Umbilical cord (tissue), 2 donors: ENCODE results near the gene MMP14. TPM values are rescaled to one million over a fixed set of nuclear protein-coding genes. Genes with fewer than 3 reads are reported as not detected.
A peak's percentile ranks its signal among the peaks of the same experiment; 100 is the strongest.

Experiments
- DNase-seq: peaks from one replicate; pipeline ENCODE4 v3.0.0-alpha.2; 2015; ENCODE audit warnings: low spot score
- total RNA-seq: library from RNA; depleted of rRNA; stranded (reverse); fragments of >200 nt; gene quantifications from one replicate; pipeline ENCODE4 v1.2.3, GENCODE V29; 2014; ENCODE audit warnings: low replicate concordance; ENCODE audit not compliant: insufficient read depth

The MMP14 gene
- total RNA-seq, 1 donor from 2014 or later: 103 TPM

DNA sequence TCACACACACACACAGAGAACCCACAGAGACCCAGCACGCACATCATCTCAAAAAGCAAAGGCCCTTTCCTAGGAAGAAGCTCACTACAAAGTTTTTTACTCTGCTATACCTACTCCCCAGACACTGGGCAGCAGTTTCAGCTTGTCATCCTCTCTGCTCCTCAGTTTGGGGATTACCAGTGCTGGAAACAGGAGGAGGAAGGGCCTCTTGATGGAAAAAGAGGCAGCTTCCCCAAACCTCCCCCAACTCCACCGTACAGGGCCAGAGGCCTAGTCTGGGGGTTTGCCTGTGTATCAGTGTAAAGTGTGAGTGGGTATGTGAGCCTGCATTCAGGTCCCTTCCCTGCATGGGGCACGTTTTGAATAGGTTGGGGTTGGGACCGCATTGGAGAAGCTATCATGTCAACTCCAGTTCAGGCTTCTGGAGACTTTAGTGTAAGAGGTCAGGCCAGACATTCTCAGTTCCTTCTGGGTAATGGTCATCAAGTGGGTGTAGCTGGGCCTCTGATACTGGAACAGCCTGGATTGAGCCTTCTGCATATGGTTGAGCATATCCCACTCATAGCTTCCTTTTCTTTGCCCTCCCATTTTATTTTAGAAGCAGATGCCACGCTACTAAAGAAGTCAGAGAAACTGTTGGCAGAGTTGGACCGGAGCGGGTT lies 47.8 kb downstream of the MMP14 start:
- peak; percentile 62 for DNase-seq

DNA sequence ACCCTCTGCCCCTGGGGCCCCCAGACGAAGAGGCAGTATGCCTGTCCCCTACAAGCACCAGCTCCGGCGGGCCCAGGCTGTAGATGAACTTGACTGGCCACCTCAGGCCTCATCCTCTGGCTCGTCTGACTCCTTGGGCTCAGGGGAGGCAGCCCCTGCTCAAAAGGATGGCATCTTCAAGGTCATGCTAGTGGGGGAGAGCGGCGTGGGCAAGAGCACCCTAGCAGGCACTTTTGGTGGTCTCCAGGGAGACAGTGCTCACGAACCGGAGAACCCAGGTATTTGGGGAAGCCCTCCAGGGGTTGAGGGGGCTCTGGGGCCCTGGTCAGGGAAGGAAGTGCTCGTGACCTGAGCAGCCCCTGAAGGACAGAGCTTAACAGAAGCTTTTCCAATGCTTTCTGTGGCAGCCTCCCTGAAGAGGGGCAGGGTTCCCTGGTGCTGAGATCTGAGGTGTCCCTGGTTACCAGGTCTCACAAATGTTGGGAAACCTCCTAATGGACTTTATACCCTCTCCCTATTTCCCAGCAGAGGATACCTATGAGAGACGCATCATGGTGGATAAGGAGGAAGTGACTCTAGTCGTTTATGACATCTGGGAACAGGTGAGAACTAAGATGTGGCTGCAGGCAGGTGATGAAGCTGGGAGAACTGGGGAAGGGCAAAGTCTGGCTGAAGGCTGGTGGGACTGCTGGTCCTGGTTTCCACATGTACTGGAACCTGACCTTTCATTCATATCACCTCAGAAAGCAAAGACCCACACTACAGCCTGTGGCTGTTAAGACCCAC lies 48.5 kb downstream of the MMP14 start:
- no peak for DNase-seq

DNA sequence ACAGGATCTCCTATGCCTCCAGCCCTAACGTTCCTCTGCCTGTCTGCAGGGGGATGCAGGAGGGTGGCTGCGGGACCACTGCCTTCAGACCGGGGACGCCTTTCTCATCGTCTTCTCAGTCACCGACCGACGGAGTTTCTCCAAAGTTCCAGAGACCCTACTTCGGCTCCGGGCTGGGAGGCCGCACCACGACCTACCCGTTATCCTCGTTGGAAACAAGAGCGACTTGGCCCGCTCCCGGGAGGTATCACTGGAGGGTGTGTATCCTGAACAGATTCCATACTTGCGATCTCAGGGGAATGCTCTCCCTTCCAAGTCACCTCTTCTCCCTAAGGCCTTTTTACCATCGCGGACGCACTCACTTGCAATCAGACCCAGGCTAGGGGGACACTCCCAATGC lies 49.6 kb downstream of the MMP14 start:
- DNase-seq: no peak

DNA sequence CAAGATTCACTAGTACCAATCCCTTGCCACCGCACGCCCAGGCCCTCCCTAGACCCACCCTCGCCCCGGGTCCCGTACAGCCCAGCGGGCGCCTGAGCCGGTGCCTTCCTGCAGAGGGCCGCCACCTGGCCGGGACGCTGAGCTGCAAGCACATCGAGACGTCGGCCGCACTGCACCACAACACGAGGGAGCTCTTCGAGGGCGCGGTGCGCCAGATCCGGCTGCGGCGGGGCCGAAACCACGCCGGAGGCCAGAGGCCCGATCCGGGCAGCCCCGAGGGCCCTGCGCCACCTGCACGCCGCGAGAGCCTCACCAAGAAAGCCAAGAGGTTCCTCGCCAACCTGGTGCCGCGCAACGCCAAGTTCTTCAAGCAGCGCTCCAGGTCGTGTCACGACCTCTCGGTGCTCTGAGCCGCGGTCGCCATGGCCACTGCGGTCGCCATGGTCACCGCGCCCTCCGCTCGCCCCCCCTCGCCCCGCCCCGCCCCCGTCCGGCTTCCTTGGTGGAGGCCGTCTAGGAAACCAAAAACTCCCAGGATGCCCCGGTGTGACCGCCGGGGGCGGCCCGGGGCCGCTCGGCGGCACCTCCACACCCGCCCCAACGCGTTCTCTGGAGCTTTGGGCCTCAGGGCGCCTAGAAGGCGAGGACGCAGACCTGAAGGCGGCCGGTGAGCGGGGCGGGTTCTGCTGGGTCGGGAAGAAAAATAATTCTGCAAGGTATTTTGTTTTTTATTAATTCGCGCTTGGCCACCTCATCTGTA lies 50.3 kb downstream of the MMP14 start:
- peak; percentile 72 for DNase-seq

DNA sequence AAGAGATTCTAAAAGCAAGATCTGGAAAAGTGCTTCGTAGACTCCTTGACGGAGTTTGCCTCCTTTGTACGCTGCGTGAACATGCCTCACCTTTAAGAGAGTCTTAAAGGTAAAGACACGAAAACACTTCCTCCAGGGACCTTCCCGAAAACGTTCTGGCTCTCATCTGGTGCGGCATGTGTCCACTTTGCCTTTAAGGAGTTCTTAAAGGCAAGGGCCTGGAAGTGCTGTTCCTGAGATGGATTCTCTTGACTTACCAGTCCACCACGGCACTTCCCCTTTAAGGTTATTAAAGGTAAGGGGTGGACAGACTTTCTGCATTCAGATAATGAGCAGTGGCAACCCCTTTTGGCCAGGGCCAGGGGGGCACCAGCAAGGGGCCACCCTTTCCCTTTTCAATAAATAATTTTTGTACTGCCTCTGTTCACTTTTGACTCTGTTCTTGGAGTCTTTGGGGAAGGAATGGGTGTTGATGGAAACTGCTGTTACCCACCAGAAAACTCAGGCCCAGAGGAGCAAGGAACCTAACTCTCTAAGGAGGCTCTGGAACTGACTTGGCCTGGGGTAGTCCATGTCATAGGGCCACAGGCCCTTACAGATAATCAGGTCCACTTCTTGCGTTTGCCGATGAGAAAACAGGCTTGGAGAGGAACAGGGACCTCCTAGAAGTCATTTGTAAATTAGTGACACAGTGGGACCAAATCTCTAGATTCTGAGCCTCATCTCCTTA lies 51.0 kb downstream of the MMP14 start:
- DNase-seq: peak; percentile 90

DNA sequence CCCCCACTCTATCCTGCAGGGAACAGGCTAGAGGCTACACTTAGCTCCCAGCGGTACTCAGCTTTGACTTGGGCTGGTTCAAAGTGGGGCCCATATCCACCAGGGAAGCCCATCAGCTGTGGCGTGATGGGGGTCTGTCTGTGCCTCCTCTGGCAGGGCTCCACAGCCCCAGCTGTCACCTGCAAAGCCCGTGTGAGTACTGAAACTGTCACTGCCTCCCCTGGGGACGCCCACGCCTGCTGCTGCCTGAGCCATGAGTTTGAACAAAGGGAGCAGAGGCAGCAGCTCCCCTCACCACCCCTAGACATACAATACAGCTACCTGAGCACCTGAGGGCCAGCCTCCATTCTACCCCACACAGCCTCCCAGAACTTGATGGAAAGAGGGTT lies 51.6 kb downstream of the MMP14 start:
- DNase-seq: no peak

DNA sequence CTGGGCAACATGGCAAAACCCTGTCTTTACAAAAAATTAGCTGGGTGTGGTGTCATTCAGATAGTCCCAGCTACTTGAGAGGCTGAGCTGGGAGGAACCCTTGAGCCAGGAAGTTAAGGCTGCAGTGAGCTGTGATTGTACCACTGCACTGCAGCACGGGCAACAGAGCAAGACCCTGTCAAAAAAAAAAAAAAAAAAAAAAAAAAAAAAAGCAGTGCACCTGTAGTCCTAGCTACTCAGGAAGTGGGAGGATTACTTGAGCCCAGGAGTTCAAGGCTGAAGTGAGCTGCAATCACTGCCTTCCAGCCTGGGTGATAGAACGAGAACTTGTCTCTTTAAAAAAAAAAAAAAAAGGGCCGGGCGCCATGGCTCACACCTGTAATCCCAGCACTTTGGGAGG lies 52.3 kb downstream of the MMP14 start:
- DNase-seq: no peak

DNA sequence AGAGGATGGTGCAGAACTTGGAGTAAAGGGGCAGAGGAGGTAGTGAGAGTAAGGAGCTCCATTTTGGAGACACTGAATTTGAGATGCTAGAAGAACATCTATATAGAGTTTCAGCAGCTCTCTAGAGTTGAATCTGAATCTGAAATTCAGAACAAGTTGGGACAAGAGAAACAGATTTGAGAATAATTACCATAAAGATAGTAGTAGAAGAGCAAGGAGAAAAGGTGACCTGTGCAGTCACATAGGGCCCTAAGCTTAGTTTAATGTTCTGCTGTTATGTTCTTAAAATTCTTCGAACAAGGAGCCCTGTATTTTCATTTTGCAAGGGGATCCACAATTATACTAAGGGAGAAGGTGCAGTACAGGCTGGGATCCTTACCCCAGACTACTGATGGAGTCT lies 54.0 kb downstream of the MMP14 start:
- DNase-seq: no peak

DNA sequence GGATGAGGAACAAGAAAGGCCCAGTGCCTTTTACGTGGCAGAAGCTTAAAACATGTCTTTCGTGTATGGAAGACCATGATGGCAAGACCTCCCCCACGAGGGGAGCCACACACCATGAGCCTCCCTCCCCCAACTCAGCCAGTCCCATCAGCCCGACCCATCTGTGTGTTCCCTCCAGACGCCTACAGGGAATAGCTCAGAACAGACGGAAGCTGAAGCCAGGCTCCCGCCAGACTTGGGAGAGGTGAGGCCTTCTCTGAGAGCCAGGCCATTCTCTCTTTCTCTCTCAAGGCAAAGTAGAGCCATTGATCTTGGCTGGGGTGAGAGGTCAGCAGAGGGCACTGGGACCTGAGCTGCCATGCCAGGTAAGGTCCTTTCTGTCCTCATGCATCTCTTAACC lies 56.1 kb downstream of the MMP14 start:
- no peak for DNase-seq

DNA sequence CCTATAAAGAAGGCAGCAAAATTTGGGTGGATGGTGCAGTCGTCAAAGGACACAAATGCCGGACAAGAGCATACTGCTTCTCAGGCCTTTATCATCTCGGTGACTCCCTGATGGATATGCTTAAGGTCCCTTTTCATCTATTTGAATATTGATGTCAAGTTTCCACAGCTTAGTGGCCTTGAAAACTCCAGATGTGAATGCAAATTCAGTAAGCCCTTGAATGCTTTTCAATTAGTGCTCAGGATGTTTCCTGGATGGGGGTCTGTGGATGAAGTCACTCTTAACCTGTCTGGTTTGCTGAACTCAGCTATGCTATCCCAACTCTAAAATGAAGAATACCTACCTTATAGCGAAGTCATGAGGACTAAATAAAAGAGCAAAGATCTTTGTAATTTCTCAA lies 57.3 kb downstream of the MMP14 start:
- no peak for DNase-seq

DNA sequence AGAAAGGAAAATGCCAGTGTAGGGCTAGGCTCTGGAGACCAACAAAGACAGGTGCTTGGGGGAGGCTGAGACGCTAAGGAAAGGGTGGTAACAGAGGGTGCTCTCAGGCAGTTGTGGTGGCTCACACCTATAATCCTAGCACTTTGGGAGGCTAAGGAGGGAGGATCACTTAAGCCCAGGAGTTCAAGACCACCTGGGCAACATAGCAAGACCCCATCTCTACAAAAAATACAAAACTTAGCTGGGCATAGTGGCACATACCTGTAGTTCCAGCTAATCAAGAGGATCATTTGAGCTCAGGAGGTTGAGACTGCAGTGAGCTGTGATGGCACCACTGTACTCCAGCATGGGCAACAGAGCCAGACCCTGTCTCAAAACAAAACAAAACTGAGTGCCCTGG lies 59.0 kb downstream of the MMP14 start:
- DNase-seq: no peak

DNA sequence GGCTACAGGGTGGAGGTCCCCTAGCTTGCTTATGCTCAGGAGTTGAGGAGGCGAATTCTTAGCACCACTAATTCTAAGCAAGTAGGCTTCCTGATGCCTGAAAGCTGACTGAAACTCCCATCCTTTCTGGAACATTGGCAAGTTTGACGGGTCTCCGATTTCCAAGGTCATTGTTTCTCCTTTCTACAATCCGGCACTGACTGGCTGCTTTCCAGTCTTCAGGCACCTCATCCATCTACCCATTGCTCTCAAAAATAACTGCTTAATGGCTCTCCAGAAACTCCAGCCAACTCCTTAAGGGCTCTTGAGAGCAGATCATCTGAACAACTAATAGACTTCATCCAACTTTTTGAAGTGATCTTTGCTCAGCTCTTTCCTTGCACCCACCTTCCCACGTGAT lies 60.0 kb downstream of the MMP14 start:
- DNase-seq: no peak

DNA sequence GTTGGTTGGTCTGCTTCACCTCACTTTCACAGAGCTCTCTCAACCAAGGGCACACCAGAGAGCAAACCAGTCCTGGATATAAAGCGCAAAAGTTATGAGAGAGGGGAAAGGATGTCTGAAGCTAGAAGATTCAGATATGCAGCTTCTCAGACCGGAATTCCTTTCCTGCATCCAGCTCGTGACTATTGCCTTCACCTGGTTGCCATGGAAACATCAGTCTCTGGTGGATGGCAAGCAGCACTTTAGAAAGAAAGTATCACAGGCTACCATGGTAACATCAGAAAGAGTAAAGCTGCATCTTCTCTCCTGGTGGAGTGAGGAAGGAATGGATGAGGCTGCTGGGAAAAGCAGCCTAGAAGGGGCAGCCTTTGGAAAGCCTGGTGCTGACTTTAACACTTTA lies 60.4 kb downstream of the MMP14 start:
- DNase-seq: no peak

DNA sequence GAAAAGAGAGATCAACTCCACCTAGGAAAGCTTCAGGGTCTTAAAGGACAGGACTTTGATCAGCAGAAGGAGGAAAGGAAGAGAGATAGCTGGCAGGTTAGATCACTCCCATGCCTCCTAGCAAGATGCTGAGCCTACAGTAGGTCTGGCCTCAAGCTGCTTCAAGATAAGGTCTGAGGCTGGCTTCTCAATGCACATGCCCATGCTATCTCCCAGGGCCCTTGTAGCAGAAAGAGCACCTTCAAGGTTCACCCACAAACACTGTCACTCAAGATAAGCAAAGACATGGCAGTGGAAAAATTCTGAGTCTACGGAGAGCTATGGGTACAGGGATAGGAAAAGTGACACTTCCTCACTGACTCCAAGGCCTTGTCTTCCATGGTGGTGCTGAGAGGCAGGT lies 61.0 kb downstream of the MMP14 start:
- no peak for DNase-seq

Other genes with a start within 250 kb of the MMP14 start
- gene DAD1, start 247.4 kb upstream of the MMP14 start, total RNA-seq: 160 TPM
- gene ABHD4, start 238.3 kb upstream of the MMP14 start, total RNA-seq: 12.3 TPM
- gene OR6J1, start 192.2 kb upstream of the MMP14 start, total RNA-seq: 0.72 TPM
- 20.7 TPM for gene OXA1L, start 69.9 kb upstream of the MMP14 start, total RNA-seq
- gene SLC7A7, start 21.1 kb upstream of the MMP14 start, total RNA-seq: 4.8 TPM
- gene MRPL52, start 6.7 kb upstream of the MMP14 start, total RNA-seq: 22.4 TPM
- 22.9 TPM for gene LRP10, start 35.2 kb downstream of the MMP14 start, total RNA-seq
- gene REM2, start 46.6 kb downstream of the MMP14 start, total RNA-seq: not detected
- 56.8 TPM for gene RBM23, start 82.6 kb downstream of the MMP14 start, total RNA-seq
- 86.9 TPM for gene PRMT5, start 92.8 kb downstream of the MMP14 start, total RNA-seq
- gene HAUS4, start 120.5 kb downstream of the MMP14 start, total RNA-seq: 27.0 TPM
- gene AJUBA, start 146.0 kb downstream of the MMP14 start, total RNA-seq: 69.1 TPM
- 12.3 TPM for gene C14orf93, start 173.6 kb downstream of the MMP14 start, total RNA-seq
- 100 TPM for gene PSMB5, start 198.3 kb downstream of the MMP14 start, total RNA-seq
- gene PSMB11, start 205.6 kb downstream of the MMP14 start, total RNA-seq: 2.2 TPM
- 5.3 TPM for gene CDH24, start 220.9 kb downstream of the MMP14 start, total RNA-seq